Subcutaneous abdominal adipose tissue (tissue), 5 donors: ENCODE data around the gene SDHAF3.
"Not testable (repeated sequence)": the region's sequence is repeated elsewhere in the genome, so short reads cannot be mapped to it uniquely, and the experiment has no call there.

Experiments
- H3K27ac ChIP-seq: one replicate; pipeline ENCODE4 v1.7.0; 2013; ENCODE audit warnings: low read depth, mild to moderate bottlenecking, inconsistent platforms, low read length, moderate library complexity
- H3K27me3 ChIP-seq, 5 donors: one replicate each; pipeline ENCODE4 v1.7.0; 2013; ENCODE audit warnings: low read length in 5 of 5, inconsistent platforms in 1 of 5; ENCODE audit not compliant: control insufficient read depth in 5 of 5, insufficient read depth in 4 of 5
- H3K36me3 ChIP-seq, 5 donors: one replicate each; pipeline ENCODE4 v1.7.0; 2013; ENCODE audit warnings: low read length in 5 of 5; ENCODE audit not compliant: control insufficient read depth in 5 of 5, insufficient read depth in 5 of 5
- H3K4me1 ChIP-seq, 5 donors: one replicate each; pipeline ENCODE4 v1.7.0; 2013; ENCODE audit warnings: low read length in 5 of 5, mild to moderate bottlenecking in 3 of 5, moderate library complexity in 1 of 5; ENCODE audit not compliant: control insufficient read depth in 5 of 5, insufficient read depth in 5 of 5
- H3K4me3 ChIP-seq, 5 donors: one replicate each; pipeline ENCODE4 v1.7.0; 2013; ENCODE audit warnings: low read length in 5 of 5, low read depth in 1 of 5
- H3K9ac ChIP-seq, 5 donors: one replicate each; pipeline ENCODE4 v1.7.0; 2013; ENCODE audit warnings: low read length in 5 of 5, mild to moderate bottlenecking in 4 of 5, moderate library complexity in 3 of 5
- H3K9me3 ChIP-seq, 5 donors: one replicate each; pipeline ENCODE4 v1.7.0; 2013; ENCODE audit warnings: low read length in 5 of 5; ENCODE audit not compliant: control insufficient read depth in 5 of 5
- donor health status: healthy.
- donor health status: healthy.
- donor health status: healthy.
- donor health status: healthy.
- donor health status: healthy.

The SDHAF3 gene

DNA sequence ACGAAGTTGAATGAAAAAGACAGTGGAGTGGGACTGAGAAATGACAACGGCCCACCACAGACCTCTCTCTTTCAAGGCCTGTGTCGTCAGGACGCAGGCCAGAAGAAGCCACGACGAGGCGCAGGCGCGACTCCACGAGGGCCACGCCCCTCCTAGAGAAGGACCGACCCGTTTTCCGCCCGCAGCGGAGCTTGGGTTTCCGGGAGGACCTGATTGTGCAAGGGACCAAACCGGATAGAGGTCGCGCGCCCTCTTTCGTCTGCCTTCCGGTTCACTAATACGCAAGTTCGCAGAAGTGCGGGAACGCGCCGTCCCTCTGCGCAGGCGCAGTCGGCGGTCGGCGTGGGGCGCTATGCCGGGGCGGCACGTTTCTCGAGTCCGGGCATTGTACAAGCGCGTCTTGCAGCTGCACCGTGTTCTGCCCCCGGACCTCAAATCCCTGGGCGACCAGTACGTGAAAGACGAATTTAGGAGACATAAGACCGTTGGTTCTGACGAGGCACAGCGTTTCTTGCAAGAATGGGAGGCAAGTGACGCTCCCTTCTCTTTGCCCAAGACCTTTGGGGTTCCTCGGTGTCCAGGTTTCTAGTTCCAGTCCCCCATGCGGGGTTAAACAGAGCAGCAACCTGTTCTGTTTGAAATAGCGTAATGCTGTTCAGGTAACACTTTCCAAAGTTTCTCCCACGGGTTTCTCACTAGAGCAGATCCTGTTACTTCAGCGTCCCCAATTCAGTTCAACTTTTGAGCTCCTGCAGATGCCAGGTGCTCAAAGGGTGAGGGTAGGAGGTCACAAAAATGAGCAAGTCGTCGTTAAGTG, at the start of gene SDHAF3:
Gene SDHAF3, plus strand, starts transcription at position 327 of the 817 bp plus-strand sequence. Its CDS starts 26 bp downstream, at position 353.
- peaks cover 0 to 24% (median 16%) of the 10 kb centered on the region in 5 donors for H3K4me1 ChIP-seq
- peak within 1 kb of the TSS; percentile 87 to 98 (median 97) for H3K4me3 ChIP-seq
- H3K27ac ChIP-seq, result peak within 1 kb of the TSS; percentile 70
- no peaks in the 10 kb centered on the region for H3K9me3 ChIP-seq
- H3K9ac ChIP-seq, result peak within 1 kb of the TSS; percentile 79 to 91 (median 85)
- H3K27me3 ChIP-seq, result no peaks in the 10 kb centered on the region
- no peaks in the 10 kb centered on the region for H3K36me3 ChIP-seq

DNA sequence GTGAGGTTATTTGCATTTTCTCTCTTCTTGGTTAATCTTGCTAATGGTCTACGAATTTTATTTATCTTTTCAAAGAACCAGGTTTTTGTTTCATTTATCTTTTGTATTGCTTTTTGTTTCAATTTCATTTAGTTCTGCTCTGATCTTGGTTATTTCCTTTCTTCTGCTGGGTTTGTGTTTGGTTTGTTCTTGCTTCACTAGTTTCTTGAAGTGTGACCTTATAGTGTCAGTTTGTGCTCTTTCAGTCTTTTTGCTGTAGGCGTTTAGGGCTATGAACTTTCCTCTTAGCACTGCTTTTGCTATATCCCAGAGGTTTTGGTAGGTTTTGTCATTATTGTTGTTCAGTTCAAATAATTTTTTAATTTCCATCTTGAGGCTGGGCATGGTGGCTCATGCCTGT, 45.5 kb upstream of the SDHAF3 start:
- not testable (repeated sequence) for H3K9ac ChIP-seq, H3K27me3 ChIP-seq, H3K27ac ChIP-seq, H3K36me3 ChIP-seq, H3K4me3 ChIP-seq, H3K9me3 ChIP-seq, H3K4me1 ChIP-seq

DNA sequence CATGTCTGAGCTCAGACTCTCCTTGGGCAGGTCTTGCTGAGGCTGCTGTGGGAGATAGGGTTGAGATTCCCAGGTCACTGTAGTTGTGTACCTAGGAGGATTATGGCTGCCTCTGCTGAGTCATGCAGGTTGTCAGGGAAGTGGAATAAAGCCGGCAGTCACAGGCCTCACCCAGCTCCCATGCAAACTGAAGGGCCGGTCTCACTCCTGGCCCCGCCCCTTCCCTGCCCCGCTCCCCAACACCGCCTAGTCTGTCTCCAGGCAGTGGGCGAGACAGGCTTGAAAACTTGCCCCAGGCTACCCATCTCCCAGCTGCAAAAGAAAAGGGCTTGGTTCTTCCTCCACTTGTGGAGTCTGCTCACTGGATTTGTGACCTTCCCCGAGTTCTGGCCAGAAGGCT, 41.6 kb upstream of the SDHAF3 start:
- peaks cover 0 to 4% (median 0%) of the 10 kb centered on the region in 5 donors for H3K27me3 ChIP-seq
- no peak overlapping the region for H3K9ac ChIP-seq
- no peaks in the 10 kb centered on the region for H3K4me1 ChIP-seq
- no peaks in the 10 kb centered on the region for H3K9me3 ChIP-seq
- no peak overlapping the region for H3K27ac ChIP-seq
- no peak overlapping the region for H3K4me3 ChIP-seq
- no peaks in the 10 kb centered on the region for H3K36me3 ChIP-seq

DNA sequence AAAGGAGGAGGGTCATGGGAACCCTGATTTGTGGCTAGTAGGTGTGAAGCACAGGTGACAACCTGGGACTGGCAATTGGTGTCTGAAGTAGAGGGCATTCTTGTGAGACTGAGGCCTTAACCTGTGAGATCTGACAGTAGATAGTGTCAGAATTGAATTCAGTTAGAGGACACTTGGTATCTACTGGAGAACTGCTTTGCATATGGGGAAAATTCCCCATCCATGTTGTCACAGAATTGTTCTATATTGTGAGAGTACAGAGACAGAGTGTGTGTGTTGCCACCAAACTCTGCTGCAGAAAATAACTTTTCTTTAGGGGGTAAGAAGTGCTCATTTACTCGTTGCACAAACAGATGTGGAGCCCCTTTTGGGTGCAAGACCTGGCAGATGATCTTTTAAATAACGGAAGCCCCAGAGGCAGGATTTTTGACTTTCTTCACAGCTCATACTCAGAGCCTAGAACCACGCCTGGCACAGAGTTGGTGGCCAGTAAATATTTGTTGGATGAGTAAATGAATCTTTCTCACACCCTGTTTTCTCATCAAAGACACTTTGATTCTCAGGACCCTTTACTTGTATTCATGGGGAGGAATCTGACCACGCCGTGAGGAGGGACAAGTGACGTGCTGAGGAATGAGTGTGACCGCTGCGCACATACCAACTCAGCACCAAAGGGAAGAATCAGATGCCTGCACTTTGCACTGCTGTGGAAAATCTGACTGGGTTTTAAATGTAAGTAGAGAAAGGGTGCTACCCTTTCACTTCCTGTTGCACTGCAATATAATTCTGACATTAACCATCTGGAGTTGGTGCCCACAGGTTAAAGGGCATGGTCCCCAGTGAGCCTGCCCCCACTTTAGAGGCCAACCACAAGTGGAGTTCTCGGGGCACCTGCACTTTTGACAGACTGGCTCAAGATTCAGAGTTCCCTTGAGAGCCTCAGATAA, 39.2 kb upstream of the SDHAF3 start:
- no peaks in the 10 kb centered on the region for H3K4me1 ChIP-seq
- H3K4me3 ChIP-seq, result no peak overlapping the region
- H3K9ac ChIP-seq, result no peak overlapping the region
- no peaks in the 10 kb centered on the region for H3K36me3 ChIP-seq
- H3K27ac ChIP-seq, result no peak overlapping the region
- no peaks in the 10 kb centered on the region for H3K9me3 ChIP-seq
- H3K27me3 ChIP-seq, result peaks cover 0 to 4% (median 3%) of the 10 kb centered on the region in 5 donors

DNA sequence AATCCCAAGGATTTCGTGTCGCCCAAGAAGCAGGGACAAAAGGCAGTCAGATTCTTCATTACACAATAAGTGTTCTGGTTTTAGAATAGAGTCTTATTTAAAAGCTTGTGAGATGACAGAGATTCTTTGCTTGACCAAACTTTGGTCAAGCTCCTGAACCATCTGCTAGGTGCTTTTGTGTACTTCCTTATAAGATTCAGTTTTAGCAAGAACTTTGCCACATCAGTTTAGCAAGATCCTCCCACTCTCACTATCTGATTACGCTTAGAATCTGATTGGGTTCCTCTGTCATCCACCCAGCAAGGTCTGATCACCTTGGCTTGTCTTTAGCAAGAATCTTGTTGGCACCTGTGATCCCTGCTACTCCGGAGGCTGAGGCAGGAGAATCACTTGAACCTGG, 38.2 kb upstream of the SDHAF3 start:
- no peaks in the 10 kb centered on the region for H3K36me3 ChIP-seq
- H3K4me3 ChIP-seq, result no peak overlapping the region
- H3K27me3 ChIP-seq, result peaks cover 0 to 4% (median 3%) of the 10 kb centered on the region in 5 donors
- H3K9me3 ChIP-seq, result no peaks in the 10 kb centered on the region
- no peak overlapping the region for H3K9ac ChIP-seq
- no peak overlapping the region for H3K27ac ChIP-seq
- no peaks in the 10 kb centered on the region for H3K4me1 ChIP-seq

DNA sequence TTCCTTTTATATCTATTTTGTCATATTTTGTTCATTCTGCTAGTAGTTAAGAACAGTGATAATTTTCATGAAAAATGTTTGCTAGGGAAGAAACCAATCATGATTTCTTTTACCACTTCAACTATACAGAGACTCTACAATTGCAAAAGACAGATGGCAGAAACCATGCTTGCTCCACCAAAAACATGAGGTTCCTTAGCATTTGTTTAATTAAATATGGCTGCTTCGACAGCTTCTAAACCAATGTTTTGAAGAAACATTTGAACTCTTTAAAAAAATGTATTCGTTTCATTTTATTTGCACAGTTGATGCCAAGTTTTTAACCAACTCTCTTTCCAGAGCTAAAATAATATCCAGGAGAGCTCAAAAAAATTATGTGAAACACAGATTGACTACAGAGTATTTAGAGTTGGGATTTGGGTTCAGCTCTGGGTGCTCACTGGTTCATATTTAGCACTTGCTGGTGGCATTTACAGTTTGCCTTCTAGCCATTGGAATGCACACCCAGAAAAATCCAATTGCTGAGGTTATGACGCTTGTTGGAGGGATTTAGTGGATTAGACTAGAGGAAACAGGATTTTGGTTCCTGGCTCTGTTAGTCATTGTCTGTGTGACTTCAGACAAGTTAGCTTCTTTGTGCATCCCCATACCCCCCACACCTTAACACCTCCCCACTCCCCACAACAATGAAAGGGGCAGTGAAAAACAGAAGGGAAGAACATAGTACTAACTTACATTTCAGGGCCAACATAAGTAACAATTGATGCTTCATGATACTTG, 35.8 kb upstream of the SDHAF3 start:
- Histone ChIP-seq H3K4me1 (no peaks in the 10 kb centered on the region), H3K27me3 (peaks cover 0 to 11% (median 4%) of the 10 kb centered on the region in 5 donors), H3K27ac (no peak overlapping the region), H3K9ac (no peak overlapping the region), H3K9me3 (no peaks in the 10 kb centered on the region), H3K36me3 (no peaks in the 10 kb centered on the region), H3K4me3 (no peak overlapping the region)

DNA sequence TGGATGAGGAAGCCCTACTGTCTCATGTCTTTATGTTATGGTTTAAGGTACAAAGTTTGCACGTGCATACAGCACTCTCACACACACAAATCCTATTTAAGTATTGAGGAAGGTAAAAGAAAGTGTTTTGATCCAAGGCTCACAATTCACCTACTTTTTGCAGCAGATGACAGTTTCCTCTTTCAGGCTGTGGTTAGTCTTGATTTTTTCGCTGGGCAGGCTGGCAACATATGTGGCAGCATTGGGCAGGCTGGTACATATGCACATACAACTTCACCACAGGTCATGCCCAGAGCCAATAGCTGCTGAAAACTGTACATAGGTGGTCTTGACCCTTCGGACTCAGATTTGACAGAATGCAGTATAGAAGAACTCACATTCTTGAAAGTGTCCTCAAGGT, 29.1 kb upstream of the SDHAF3 start:
- H3K4me3 ChIP-seq, result no peak overlapping the region
- no peaks in the 10 kb centered on the region for H3K36me3 ChIP-seq
- H3K27ac ChIP-seq, result no peak overlapping the region
- no peaks in the 10 kb centered on the region for H3K9me3 ChIP-seq
- no peak overlapping the region for H3K9ac ChIP-seq
- peaks cover 0 to 10% (median 2%) of the 10 kb centered on the region in 5 donors for H3K27me3 ChIP-seq
- H3K4me1 ChIP-seq, result no peaks in the 10 kb centered on the region

DNA sequence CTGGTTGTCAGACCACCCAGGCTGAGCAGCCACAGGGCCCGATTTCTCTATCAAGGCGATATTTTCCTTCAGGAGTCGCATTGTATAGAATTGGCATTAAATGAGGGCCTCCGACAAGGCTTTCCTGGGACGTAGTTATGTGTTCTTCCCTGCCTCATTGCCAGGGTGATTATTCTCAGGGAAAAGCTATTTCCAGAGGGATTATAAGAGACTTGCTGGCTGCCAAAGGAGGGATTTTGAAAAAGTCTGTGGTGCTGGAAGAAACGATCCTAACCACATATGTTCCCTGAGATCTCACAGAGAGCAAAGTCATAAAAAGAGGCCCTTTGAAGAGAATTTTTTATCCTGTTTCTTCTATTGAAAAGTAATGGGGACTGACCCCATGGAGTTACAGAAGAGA, 27.7 kb upstream of the SDHAF3 start:
- H3K4me3 ChIP-seq, result no peak overlapping the region
- no peaks in the 10 kb centered on the region for H3K9me3 ChIP-seq
- peaks cover 0 to 10% (median 2%) of the 10 kb centered on the region in 5 donors for H3K27me3 ChIP-seq
- H3K27ac ChIP-seq, result no peak overlapping the region
- no peaks in the 10 kb centered on the region for H3K4me1 ChIP-seq
- no peaks in the 10 kb centered on the region for H3K36me3 ChIP-seq
- no peak overlapping the region for H3K9ac ChIP-seq

DNA sequence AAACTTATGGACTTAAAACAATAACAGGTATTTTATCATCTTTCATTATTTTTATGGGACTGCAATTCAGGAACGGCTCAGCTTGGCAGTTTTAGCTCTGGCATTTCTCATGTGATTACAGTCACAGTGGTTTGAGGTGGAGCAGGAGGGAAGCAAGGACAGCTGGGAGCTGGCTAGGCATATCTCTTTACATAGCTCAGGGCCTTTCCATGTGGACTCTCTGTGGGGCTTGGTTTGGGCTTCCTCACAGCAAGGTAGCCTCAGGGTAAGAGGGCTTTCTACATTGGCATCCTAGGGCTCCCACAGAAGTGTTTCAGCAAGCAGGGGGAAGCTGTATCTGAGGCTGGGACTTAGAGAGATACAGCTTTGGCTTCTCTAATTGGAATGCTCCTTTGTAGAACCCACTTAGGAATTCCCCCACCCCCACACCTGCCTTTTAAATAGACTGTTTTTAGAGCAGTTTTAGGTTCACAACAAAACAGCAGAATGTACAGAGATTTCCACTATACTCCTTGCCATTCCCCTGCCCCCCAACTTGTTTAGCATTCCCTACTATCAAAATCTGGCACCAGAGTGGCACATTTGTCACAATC, 26.6 kb upstream of the SDHAF3 start:
- H3K4me1 ChIP-seq, result no peaks in the 10 kb centered on the region
- H3K27ac ChIP-seq, result no peak overlapping the region
- H3K36me3 ChIP-seq, result no peaks in the 10 kb centered on the region
- no peak overlapping the region for H3K4me3 ChIP-seq
- H3K9ac ChIP-seq, result no peak overlapping the region
- peaks cover 0 to 7% (median 2%) of the 10 kb centered on the region in 5 donors for H3K27me3 ChIP-seq
- H3K9me3 ChIP-seq, result no peaks in the 10 kb centered on the region
